HPDE6-E6E7 (cell line): Measurements from ENCODE around the gene MBOAT1.
A peak's percentile ranks its signal among the peaks of the same experiment; 100 is the strongest.

Experiments
- DNase-seq: peaks from one replicate; pipeline ENCODE4 v3.0.0; 2011; ENCODE audit warnings: missing footprints; ENCODE audit errors: extremely low spot score

The MBOAT1 gene

DNA sequence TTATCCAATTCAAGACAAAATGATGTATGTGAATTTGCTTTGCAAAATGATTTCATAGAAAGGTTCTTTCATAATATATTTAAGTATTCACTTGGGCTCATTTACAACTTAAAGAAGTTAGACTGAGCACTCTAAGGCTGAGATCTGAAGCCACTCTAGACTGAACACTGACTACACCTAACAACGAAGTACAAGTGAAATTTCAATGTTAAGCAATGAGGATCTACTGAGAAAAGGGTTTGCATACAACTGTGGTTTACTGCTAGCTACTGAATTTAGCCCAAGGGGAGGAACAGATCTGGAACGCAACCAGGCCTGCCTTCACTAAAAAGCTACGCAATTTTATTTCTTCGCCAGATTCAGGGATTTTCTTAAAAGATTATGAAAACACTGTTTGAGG, 106.4 kb downstream of the MBOAT1 start:
- no peak for DNase-seq

DNA sequence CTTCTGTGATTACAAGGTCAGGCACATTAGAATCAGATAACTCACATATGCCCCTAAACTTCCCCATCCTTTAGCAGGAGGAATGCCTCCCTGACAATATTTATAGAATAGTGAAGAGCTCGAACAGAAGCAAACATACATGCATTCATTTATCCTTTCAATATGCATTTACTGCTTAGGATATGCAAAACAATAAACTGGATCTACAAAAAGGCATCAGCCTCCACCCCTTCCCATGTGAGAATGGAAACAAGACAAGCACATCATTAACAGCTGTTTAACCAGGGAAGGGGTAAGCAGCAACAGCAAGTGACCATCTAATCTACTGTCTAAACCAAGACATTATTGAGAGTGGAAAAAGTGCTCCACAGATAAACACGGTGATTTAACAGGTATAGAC, 107.6 kb downstream of the MBOAT1 start:
- DNase-seq = no peak

DNA sequence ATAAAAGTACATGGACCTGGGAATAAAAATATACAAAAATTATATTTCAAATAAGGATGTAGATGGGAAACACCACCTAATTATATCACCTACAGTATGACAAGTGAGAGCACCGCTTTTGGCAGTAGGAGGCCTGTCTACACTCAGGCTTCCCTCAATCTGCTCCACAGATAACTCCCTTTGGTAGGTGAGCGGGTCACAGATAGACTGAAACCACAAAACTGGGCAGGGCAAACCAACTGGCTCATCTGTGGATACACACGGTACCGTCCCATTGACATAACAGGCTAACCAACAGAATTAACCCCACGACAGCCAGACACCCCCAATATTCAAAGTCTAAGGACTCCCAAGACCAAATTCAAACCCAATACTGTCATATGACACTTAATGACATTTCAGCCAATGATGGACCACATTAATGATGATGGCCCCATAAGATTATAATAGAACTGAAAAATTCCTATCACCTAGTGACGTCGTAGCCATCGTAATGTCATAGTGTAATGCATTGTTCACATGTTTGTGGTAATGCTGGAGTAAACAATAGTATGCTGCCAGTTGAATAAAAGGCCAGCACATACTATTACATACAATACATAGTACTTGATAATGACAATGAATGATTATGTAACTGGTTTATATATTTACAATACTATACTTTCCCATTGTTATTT, 109.7 kb downstream of the MBOAT1 start:
- no peak for DNase-seq

DNA sequence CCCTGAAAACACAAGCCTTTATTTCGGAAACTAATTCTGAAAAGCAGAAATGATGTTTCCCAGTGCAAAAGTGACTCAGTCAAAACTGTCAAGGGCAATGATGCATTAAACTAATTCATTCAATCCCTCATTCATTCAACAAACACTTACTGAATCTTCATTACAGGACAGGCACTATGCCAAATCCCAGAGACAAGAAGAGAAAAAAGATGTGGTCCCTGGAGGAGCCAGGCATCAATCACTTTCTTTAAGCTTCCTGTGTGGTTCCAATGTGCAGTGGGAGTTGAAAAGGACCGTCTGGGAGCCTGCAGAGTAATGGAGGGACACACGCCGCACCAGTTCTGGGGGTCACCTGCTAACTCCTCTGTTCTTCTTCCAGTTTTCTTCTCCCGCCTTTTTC, 113.1 kb downstream of the MBOAT1 start:
- DNase-seq = no peak

DNA sequence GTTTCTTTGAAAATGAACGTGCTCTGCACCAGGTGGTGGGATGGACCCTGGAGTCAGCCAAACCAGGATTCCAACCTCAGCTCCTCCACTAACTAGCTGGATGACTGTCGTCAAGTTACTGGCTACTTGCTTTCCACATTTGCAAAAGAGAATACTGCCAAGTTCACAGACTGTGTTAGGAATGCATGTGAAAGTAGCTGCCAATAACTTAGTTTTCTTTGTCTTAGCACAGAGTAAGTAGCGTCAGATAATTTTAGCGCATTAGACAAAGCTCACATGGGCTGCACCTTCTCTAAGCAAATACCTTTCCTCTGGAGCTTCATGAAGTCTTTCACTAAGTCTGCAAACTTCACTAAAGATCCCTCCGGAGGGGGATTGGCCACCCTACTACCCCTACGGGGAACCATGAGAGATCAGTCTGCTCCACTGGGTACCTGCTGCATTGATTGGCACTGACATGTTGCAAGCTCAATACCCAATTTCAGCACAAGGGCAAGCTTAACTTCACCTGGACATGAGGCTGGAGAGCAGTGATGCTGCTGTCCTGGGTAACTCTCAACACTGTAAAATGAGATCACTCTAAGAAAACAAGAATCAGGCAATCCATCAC, 113.9 kb downstream of the MBOAT1 start:
- DNase-seq = no peak

DNA sequence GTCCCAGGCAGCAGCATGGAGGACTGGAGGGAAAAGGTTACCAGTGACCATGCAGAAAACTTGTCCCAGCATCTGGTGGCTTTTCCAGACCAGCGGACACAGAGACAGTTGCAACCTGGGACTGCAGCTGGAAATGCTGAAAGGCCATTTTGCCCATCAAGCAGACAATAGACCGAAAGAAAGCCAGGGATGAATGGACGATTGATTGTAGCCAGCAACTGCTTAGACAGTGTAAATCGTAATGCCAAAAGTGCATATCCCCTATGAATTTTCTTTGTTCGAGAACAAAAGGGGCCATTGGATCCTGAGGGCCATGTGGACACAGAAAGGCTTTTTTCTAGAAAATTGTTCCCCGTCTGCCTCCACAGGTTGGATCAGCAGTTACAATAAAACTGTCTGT, 115.7 kb downstream of the MBOAT1 start:
- DNase-seq = no peak

DNA sequence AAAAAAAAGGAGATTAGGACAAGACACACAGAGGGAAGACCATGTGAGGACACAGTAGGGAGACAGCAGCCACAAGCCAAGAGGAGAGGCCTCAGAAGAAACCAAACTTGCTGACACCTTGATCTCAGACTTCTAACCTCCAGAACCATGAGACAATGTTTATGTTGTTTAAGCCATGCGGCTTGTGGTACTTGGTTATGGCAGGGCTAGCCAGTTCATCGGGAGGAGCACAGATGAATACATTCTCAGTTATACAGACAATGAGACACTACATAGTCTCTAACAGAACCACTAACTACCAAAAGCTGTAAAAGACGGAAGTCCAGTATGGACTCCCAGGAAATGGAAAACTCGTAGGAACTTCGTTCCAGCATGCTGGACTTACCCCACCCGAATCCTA, 116.8 kb downstream of the MBOAT1 start:
- no peak for DNase-seq

DNA sequence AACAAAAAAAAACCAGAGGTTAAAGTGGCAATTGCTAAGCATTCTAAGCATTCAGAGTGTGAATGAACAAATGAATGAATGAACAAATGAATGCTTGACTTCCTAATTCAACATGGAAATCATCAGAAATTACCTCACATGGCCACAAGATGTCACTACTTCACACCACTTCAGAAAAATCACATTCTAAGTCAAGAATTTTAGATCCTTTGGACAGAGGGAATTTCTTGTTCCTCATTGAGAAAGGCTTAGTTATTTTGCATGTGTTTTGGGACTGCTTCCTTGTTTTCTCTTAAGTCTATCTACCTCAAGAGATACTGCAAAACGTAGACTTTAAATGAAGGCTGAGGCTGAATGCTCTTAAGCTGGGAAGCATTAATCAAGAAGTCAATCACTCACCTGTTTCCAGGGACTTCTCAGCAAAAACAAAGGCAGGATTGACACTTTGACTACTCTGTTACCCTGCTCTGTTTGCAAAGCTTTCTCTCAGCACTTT, 120.2 kb downstream of the MBOAT1 start:
- no peak for DNase-seq

DNA sequence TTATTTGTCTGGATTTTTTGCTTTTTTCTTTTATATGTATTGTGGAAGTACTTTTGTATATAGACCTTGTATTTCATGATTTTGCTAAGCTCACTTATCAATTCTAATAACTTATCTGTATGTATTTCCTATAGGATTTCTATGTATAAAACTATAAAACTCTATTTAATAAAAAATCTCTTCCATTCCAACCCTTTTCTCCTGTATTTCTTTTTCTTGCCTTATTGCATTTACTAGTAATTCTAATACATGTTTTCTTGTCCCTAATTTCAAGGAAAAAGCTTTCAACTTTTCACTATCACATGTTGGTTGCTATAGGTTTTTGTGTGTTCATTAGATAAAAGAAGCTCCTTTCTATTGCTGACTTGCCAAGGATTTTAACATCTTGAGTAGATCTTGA, 125.3 kb downstream of the MBOAT1 start:
- DNase-seq = no peak

DNA sequence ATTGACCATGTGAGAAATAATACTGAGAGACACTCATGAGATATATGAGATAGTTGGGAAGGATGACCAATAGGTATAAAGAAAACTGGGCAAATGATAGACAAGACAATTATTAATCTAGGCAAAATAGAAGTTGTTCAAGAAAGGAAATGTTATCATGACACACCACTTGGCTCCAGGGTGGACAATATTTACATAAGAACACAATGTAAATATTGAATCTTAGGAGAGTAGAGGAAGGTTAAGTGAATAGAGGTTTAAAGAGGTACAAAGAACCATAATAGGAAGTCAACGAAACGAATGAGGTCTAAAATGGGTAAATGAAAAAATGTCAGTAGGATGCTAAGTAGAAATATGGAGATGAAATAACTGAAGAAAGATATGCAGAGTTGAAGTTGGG, 126.5 kb downstream of the MBOAT1 start:
- no peak for DNase-seq

DNA sequence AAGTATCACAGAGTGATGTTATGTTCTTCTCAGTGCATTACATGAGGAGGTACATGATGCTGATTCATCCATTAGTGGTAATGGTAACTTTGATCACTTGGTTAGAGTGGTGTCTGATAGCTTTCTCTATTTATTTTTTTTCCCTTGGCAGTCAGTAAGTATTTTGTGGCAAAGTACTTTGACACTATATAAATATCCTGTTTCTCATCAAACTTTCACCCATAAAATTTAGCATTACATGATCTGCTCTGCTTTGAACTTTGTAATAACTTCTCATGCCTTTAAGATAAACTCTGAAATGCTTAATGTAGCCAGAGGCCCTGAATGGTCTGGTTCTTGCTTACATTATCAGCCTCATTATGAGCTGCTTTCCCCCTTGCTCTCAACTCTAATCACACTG, 127.9 kb downstream of the MBOAT1 start:
- DNase-seq = no peak

DNA sequence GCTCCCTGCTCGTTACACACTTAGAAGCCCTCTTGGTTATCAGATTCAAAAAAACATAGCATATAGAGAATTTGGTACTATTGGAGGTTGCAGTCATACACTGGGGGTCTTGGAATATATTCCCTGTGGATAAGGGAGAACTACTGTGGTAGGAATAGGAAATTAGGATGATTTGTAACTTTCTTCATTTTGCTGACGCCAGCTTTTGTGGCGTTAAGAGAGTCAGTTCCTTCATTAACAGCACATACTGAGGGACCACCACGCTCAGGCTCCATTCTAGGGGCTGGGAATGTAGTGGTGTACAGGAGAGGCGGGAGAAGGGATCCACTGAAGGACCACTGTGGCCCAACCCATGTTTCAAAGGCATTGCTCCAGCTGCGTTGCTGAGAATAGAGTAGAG, 140.3 kb downstream of the MBOAT1 start:
- DNase-seq = no peak

DNA sequence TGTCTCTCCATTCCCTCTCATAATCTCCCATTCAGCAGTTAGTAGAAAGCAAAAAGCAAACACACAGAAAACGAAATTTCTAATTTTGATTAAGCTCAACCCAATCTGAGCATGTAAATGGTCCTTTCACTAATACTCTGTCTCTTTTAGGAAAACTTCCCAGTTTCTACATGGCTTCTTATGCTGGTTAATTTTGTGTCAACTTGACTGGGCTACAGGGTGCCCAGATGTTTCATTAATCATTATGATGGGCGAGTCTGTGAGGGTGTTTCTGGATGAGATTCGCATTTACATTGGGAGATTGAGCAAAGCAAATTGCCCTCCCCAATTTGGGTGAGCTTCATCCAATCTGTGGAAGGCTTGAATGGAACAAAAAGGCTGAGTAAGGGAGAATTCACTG, 142.2 kb downstream of the MBOAT1 start:
- no peak for DNase-seq

DNA sequence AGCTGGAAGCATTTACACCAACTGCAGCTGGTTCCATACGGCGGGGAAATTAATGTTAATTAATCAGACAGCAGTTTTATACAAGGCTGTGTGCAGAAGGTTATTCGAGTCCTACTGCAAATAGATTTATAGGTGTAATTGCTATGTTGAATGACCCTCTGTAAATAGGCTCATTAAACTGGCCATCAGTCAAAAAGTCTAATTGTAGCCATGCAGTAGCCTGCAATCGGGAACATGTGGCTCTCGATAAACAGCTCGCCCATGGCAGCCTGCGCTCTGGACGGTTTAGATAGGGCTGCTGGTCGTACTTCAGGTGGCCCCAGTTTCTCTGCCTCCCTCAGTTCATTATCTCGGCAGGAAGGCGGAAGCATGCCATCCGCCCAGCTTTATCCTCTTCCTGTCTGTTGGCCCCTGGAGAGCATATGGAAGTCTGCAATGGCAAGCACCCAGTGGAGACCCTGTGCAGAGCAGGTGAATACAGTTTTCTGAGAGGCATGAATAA, 143.2 kb downstream of the MBOAT1 start:
- no peak for DNase-seq

DNA sequence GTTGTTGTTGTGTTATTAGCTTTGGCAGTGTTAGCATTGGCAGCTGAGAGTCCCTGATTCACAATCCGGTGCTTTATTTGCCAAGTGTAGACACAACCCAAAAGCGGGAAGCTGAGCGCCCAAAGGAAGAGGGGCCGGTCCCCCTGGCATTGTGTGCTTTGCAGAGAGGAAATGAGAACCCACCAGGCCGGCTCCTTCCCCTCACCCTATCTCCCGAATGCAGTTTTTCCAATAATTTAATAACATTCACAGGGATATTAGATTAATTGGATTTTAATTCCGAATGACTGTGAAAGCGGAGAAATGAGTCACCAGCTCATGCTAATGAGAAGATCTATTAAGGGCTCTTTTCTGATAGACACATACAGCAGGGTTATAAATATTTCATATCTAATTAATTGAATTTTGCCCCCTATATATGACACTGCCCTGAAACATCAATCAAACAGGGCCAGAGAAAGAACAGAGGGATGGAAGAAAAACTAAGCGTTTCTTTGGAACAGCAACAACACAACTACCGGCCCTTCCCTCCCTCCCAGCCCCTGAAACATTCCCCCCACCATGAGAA, 143.8 kb downstream of the MBOAT1 start:
- DNase-seq = no peak

DNA sequence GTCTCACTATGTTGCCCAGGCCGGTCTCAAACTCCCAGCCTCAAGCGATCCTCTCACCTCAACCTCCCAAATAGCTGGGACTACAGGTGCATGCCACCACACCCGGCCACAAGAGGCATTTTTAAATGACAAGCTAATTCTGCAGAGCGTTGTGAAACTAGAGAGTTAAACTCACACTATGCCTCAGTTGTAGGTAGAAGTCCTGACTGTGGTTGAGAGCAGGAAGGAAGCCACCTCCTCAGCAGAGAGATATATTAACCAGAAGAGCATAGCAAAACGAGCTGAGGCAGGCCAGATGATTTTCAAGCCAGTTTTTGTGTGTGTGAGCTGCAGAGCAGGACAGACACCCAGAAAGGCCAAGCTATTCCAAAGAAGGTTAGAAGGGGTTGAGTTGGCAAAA, 150.3 kb downstream of the MBOAT1 start:
- DNase-seq = no peak

DNA sequence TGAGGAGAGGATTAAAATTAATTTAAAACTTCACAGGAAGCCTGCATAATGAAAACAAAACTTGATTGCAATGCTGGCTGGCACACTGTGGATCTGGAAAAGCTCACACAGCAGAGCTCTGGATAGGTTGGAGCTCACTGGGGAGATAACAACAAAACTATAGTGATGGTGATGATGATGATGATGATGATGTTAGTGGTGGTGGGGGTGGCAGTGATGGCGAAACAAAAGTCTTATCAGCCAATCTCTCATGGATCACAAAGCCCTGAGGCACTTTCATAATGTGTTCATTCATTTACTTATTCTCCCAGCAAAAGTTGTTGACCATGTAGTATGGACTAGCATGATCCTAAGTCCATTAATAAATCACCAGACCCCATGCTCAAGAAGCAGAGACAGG, 152.0 kb downstream of the MBOAT1 start:
- DNase-seq = no peak

DNA sequence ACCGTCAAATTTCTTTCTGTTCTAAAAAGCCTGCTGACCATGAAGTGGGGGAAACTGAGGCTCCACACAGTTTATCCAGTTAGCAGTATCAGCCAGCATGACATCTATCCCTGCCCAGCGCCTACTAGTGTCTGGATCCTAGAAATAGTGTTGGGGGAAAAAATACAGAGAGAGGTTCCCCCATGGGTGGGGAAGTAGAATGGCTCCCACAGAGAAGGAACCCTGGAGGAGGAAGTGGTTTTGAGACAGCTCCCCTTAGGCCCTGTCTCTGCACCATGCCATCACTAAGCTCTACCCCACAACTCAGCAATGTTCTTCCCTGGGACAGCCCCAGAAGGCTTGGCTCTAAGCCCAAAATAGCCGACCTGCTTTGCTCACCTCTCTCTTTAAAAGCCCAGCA, 153.4 kb downstream of the MBOAT1 start:
- DNase-seq = no peak

DNA sequence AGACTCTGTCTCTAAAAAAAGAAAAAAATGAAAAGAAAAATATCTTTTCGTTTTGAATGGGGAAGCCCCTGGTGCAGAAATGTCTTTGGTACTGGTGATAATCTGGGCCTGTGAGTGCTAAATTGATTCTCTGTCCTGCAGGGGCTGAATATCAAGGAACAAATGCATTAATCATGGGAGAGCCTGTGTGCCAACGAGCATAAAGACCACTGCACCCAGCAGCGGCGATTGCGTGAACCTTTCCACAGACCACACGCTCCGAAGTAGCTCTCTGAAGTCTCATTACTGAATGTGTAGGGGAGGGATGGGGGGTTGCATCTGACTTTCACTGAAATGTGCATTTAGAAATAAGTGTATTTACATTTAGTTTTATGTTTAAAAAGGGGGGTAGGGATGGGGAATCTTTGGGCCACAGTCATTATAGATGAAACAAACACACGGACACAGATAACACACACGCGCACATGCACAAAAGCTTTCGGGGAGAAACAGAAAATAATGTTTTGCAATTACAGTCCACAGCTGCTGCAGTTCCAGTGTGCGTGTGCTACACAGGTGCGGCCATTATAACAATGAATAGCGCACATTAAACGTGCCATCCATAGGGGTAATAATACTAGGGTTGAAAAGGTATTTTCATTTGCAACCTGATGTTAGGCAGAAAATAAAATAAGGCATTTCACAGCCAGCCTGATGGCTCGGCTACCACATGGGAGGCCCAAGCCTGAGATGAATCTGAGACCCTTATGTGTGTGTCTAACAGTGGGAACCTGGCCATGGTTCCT, 154.0 kb downstream of the MBOAT1 start:
- DNase-seq = no peak

DNA sequence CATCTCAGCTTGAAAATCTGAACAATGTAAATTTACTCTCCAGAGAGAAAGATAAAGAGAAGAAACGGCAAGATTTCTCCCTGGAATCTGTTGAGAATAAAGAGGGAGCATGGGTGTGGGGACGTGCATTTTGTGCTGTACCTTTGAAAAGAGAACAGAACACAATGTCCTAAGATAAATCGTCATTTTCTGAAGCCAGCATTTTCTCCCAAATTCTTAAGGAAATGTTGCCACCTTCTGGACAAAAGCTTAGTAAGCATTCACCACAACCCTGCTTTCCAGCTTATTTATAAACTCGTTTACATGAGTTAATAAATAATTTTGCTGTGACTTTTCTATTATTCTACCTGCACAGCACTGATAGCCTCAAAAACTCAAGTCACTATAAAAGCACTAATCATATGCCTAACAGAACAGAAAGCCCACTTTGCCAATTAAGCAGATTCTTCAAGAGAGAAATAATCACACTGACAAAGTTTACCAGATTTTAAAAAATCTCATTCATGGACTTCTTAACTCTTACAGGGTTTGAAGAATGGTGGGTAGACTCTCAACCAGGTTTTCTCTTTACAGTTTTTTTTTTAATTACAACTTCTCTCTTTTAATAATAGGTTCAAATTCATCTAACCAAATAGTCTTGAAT, 155.8 kb downstream of the MBOAT1 start:
- peak; percentile 27 for DNase-seq

DNA sequence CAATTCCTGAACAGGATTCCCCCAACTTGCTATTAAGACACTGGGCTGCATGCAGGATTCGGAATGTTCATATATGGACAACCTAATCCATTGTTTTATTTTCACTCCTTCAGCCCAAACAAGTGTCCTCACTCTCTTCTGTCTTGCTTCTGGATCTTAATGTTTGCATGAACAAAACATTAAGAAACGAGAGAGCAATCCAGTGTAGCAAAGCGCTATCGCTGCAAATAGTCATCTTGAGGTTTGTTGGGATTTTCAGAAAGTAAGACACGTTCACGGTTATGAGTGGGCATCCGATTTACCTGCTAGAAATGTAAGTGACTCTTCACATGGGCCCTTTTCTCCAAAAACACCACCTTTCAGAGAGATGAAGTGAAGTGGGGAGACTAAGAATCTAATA, 156.4 kb downstream of the MBOAT1 start:
- no peak for DNase-seq
